Measurements from ENCODE around the gene MN1.

Gene MN1

DNA sequence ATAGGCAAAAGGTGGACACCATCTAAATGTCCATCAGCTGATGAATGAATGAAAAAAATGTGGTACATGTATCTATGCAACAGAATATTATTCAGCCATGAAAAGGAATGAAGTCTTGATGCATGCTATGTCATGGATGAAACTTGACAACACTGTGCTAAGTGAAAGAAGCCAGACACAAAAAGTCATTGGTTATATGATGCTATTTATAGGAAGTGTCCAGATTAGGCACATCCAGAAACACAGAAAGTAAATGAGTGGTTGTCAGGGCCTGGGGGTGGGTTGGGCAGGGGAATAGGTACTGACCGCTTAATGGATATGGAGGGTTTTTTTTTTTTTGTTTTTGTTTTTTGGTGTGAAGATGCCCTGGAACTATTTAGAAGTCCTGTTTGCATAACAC is 21.7 kb upstream of the MN1 start:
- no peak overlapping the region for H3K9ac ChIP-seq (ENCODE audit: low read depth, low read length)
- H3K27me3 ChIP-seq (ENCODE audit: insufficient read depth, low read length): no peaks in the 10 kb centered on the region
- no peak overlapping the region for H3K4me3 ChIP-seq (ENCODE audit: low read length)
- no peaks in the 10 kb centered on the region for H3K9me3 ChIP-seq (ENCODE audit: insufficient read depth, low read depth, low read length)
- H3K27ac ChIP-seq (ENCODE audit: low read length): no peak overlapping the region
- H3K4me1 ChIP-seq (ENCODE audit: insufficient read depth, low read length): no peaks in the 10 kb centered on the region
- no peaks in the 10 kb centered on the region for H3K36me3 ChIP-seq (ENCODE audit: insufficient read depth, low read depth, low read length)

DNA sequence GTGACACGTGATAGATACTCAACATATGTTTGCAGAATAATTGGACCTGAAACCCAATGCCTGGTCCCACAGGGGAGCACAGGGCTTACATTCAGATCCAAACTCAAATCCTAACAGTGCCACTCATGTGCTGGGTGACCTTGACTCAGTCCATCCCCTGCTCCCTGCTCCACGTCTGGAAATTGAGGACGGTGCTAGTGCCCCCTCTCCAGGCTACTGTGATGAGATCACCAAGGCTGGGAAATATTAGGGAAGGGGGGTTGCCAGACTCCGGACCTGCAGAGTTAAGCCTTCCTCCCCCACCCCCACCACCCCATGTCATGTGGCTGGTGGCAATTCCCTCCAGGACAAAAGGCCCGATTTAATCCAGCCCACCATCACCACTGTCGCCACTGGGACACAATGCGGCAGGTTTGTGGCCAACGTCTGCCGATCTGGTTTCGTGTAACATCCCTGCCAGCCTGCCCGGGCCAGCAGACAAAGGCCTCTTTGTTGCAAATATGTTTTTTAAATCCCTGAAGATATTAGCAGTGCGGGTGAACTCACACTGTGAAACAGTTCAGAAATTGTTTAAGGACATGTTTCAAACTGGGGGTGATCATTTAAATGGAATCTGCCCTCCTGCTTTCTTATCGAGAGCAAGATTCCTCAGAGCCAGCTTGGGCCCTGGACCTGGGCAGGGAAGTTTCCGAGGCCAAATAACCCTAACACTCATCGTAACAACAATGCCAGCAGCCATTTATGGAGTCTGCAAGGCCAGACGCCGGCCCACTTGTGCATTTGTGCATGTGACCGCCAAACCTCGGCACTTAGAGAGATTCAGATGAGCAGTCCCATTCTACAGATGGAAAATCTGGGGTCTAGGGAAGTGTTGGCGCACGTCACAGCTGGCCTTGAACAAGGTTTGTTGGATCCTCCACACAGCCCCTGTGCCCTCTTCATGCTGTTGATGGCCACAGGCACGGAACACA is 19.6 kb upstream of the MN1 start:
- no peaks in the 10 kb centered on the region for H3K36me3 ChIP-seq (ENCODE audit: insufficient read depth, low read depth, low read length)
- H3K27me3 ChIP-seq (ENCODE audit: insufficient read depth, low read length): no peaks in the 10 kb centered on the region
- H3K9me3 ChIP-seq (ENCODE audit: insufficient read depth, low read depth, low read length): no peaks in the 10 kb centered on the region
- H3K4me3 ChIP-seq (ENCODE audit: low read length): no peak overlapping the region
- no peak overlapping the region for H3K9ac ChIP-seq (ENCODE audit: low read depth, low read length)
- H3K27ac ChIP-seq (ENCODE audit: low read length): no peak overlapping the region
- H3K4me1 ChIP-seq (ENCODE audit: insufficient read depth, low read length): no peaks in the 10 kb centered on the region

DNA sequence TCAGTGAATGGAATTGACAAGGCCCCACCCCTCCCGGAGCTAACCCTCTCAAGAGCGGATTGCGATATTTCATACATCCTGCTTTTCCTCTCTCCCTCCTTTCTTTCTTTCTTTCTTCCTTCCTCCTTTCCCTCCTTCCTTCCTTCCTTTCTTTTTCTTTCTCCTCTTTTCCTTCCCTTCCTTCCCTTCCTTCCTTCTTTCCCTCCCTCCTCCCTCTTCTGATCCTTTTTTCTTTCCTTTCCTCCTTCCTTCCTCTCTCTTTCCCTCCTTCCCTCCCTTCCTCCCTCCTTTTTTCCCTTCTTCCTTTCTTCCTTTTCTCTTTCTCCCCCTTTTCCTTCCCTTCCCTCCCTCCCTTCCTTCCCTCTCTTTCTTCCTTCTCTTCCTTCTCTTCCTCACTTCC is 15.0 kb upstream of the MN1 start:
- Histone ChIP-seq H3K4me1 (ENCODE audit: insufficient read depth, low read length) (no peaks in the 10 kb centered on the region), H3K9ac (ENCODE audit: low read depth, low read length) (no peak overlapping the region), H3K9me3 (ENCODE audit: insufficient read depth, low read depth, low read length) (no peaks in the 10 kb centered on the region), H3K27me3 (ENCODE audit: insufficient read depth, low read length) (no peaks in the 10 kb centered on the region), H3K27ac (ENCODE audit: low read length) (no peak overlapping the region), H3K36me3 (ENCODE audit: insufficient read depth, low read depth, low read length) (no peaks in the 10 kb centered on the region), H3K4me3 (ENCODE audit: low read length) (no peak overlapping the region)

DNA sequence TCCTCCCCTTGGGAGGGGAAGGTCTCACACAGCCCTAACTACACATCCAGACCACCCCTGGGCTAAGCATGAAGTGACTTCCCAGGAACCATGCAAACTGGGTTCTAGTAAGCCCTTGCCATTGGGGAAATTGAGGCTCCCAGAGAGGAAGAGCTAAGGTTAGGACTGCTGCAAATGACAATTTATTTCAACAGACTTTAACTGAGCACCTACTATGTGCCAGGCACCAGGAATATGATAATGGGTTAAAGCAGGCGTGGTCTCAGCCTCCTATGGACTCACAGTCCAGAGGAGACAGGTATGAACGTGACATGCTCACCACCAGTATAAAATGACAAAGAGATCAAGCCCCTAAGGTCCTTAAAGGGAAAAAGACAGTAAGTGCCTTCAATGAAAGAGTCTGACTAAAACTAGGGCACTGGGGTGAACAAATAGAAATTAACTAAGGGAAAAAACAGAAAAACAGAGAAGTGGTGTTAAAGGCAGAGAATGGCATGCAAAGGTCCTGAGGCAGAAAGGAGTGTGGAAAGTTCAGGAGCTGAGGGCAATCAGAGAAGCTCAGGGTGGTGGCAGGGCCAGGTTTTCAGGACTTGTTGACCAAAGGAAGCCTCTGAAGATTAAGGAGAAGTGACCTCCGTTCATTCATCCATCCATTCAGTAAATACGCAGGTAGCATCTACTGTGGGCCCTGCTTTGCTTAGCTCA is 14.4 kb upstream of the MN1 start:
- H3K9ac ChIP-seq (ENCODE audit: low read depth, low read length): no peak overlapping the region
- no peaks in the 10 kb centered on the region for H3K9me3 ChIP-seq (ENCODE audit: insufficient read depth, low read depth, low read length)
- H3K4me3 ChIP-seq (ENCODE audit: low read length): no peak overlapping the region
- H3K4me1 ChIP-seq (ENCODE audit: insufficient read depth, low read length): peaks cover 2% of the 10 kb centered on the region; the same call in 1 of the 2 replicates
- 0 out of 2 replicates have a peak, but pooled peaks cover 2% of the 10 kb centered on the region for H3K27me3 ChIP-seq (ENCODE audit: insufficient read depth, low read length)
- H3K36me3 ChIP-seq (ENCODE audit: insufficient read depth, low read depth, low read length): no peaks in the 10 kb centered on the region
- H3K27ac ChIP-seq (ENCODE audit: low read length): no peak overlapping the region

DNA sequence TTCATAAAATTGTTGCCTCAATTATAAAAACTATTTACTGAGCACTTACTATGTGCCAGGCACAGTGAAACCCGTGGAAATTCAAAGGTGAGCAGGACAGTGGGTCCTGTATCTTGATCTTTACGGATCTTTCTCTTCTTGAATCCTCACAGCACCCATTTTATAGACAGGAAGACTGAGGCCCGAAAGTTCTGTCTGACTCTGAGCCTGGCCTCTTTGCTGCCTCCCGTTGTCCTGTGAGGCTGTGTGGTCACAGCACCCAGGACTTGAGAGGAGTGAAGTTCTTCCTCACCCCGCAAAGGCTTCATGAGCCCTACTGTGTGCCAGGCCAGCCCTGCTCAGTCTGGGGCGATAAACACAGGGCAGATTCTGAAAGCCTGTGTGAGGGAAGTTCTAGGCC is 13.4 kb upstream of the MN1 start:
- no peak overlapping the region for H3K9ac ChIP-seq (ENCODE audit: low read depth, low read length)
- H3K4me1 ChIP-seq (ENCODE audit: insufficient read depth, low read length): peaks cover 6% of the 10 kb centered on the region; the same call in 1 of the 2 replicates
- H3K36me3 ChIP-seq (ENCODE audit: insufficient read depth, low read depth, low read length): no peaks in the 10 kb centered on the region
- no peaks in the 10 kb centered on the region for H3K9me3 ChIP-seq (ENCODE audit: insufficient read depth, low read depth, low read length)
- H3K27ac ChIP-seq (ENCODE audit: low read length): no peak overlapping the region
- H3K4me3 ChIP-seq (ENCODE audit: low read length): no peak overlapping the region
- peaks cover 6% of the 10 kb centered on the region; the same call in 1 of the 2 replicates for H3K27me3 ChIP-seq (ENCODE audit: insufficient read depth, low read length)

DNA sequence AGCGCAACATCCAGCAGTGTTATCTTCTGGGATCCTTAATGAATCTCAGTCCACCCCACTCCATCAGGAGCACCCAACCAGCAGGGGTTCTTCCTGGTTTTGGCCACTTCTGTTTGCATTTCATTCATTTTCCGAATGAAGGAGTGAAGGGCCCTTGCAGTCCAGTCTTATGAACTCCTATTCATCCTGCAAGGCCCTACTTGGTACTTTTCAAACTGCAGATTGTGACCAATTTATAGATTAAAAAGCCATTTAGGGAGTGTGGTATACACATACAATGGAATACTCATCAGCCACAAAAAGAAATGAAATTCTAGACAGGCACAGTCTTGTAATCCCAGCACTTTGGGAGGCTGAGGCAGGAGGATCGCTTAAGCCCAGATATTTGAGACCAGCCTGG is 10.2 kb upstream of the MN1 start:
- peaks cover 6% of the 10 kb centered on the region; the same call in 1 of the 2 replicates for H3K4me1 ChIP-seq (ENCODE audit: insufficient read depth, low read length)
- no peaks in the 10 kb centered on the region for H3K36me3 ChIP-seq (ENCODE audit: insufficient read depth, low read depth, low read length)
- no peaks in the 10 kb centered on the region for H3K9me3 ChIP-seq (ENCODE audit: insufficient read depth, low read depth, low read length)
- H3K9ac ChIP-seq (ENCODE audit: low read depth, low read length): no peak overlapping the region
- H3K27me3 ChIP-seq (ENCODE audit: insufficient read depth, low read length): peaks cover 32% of the 10 kb centered on the region
- no peak overlapping the region for H3K27ac ChIP-seq (ENCODE audit: low read length)
- H3K4me3 ChIP-seq (ENCODE audit: low read length): no peak overlapping the region

DNA sequence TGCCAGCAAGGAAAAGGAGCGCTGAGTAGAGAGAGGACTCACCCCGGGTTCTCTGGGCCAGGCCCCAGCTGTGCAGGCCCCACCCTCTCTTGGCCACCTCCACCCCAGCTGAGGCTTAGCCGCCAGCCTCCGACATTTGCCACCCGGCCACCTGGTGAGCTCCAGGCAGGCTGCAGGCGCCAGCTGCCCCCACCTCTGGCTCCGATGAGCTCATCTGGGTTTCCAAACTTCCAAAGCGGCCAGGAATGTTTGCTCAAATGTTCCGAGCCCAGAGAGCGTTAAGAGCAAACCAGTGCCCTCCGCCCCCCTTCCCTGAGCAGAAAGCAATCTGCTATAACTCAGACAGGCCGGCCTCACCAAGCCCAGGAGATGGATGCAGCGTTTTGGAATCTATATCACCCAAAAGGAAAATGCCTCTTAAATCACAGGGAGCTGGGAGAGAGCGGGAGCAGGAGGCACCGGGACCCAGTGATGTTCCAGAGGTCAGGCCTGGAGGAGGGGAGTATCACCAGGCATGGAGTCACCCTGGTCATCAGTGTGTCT is 9.1 kb upstream of the MN1 start:
- Histone ChIP-seq H3K27ac (ENCODE audit: low read length) (no peak overlapping the region), H3K9ac (ENCODE audit: low read depth, low read length) (no peak overlapping the region)

DNA sequence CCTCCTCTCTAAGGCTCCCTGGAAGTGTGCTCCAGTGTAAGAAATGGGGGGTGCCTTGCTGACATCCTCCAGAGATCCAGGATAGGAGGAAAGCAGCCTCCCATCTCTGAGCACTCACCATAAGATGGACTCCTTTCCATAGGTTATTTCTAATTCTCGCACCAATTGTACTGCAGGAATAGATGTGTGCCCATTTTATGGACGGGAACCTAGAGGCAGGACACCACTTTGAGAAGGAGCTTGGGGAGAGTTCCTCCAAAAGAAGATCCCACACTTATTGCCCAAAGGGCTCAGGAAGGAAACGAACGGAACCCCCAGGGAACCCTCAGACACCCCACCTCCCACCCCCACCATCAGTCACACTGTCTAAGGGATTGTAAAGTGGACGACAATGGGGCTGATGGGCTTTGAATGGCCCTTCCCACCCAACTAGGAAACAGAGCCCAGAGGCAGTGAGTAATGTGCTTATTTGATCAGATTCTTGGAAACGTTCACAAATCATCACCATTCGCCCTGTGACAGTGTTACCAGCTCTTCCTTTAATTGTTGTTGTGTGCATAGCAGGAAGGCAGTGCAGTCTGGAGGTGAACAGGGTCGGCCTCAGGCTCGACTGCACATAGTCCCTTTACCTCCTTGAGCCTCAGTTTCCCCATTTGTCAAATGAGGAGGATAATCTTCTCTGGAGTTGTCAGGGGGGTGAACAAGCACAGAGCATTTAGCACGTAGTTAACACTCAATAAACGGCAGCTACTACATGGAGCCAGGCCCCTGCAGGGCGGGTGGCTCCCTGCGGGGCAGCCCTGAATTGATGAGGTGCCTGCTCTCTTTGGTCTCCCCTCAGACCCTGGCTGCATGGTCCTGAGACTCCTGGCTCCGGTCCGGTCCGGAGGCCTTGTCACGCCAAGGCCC is 8.4 kb upstream of the MN1 start:
- no peaks in the 10 kb centered on the region for H3K9me3 ChIP-seq (ENCODE audit: insufficient read depth, low read depth, low read length)
- no peaks in the 10 kb centered on the region for H3K36me3 ChIP-seq (ENCODE audit: insufficient read depth, low read depth, low read length)
- H3K27ac ChIP-seq (ENCODE audit: low read length): no peak overlapping the region
- peaks cover 6% of the 10 kb centered on the region; the same call in 1 of the 2 replicates for H3K4me1 ChIP-seq (ENCODE audit: insufficient read depth, low read length)
- no peak overlapping the region for H3K9ac ChIP-seq (ENCODE audit: low read depth, low read length)
- H3K27me3 ChIP-seq (ENCODE audit: insufficient read depth, low read length): peaks cover 48% of the 10 kb centered on the region
- no peak overlapping the region for H3K4me3 ChIP-seq (ENCODE audit: low read length)

More for the DNA sequence above, 9.1 kb upstream of the MN1 start:
- Histone ChIP-seq H3K9me3 (ENCODE audit: insufficient read depth, low read depth, low read length) (no peaks in the 10 kb centered on the region), H3K36me3 (ENCODE audit: insufficient read depth, low read depth, low read length) (no peaks in the 10 kb centered on the region), H3K27me3 (ENCODE audit: insufficient read depth, low read length) (peaks cover 41% of the 10 kb centered on the region), H3K4me1 (ENCODE audit: insufficient read depth, low read length) (peaks cover 6% of the 10 kb centered on the region; the same call in 1 of the 2 replicates), H3K4me3 (ENCODE audit: low read length) (no peak overlapping the region)

DNA sequence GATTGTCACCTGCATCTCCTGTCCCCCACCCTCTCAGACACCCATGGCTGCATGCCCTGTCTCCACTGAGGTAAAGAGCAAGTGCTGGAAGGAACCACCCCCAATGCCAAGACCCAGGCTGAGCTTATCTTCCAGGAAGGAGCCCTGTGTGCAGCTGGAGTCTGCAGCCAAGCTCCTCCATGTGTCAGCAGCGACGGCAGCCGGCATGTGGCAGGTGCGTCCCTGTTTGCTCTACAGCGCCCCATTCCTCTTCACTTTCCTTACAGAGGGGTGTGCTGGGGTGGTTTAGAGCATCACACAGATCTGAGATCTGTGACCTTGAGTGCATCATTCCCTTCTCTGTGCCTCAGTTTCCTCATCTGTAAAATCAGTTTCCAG is 7.7 kb upstream of the MN1 start:
- Histone ChIP-seq H3K4me3 (ENCODE audit: low read length) (no peak overlapping the region), H3K36me3 (ENCODE audit: insufficient read depth, low read depth, low read length) (no peaks in the 10 kb centered on the region), H3K27ac (ENCODE audit: low read length) (no peak overlapping the region), H3K9me3 (ENCODE audit: insufficient read depth, low read depth, low read length) (no peaks in the 10 kb centered on the region), H3K4me1 (ENCODE audit: insufficient read depth, low read length) (peaks cover 6% of the 10 kb centered on the region; the same call in 1 of the 2 replicates), H3K9ac (ENCODE audit: low read depth, low read length) (no peak overlapping the region), H3K27me3 (ENCODE audit: insufficient read depth, low read length) (peaks cover 55% of the 10 kb centered on the region)

DNA sequence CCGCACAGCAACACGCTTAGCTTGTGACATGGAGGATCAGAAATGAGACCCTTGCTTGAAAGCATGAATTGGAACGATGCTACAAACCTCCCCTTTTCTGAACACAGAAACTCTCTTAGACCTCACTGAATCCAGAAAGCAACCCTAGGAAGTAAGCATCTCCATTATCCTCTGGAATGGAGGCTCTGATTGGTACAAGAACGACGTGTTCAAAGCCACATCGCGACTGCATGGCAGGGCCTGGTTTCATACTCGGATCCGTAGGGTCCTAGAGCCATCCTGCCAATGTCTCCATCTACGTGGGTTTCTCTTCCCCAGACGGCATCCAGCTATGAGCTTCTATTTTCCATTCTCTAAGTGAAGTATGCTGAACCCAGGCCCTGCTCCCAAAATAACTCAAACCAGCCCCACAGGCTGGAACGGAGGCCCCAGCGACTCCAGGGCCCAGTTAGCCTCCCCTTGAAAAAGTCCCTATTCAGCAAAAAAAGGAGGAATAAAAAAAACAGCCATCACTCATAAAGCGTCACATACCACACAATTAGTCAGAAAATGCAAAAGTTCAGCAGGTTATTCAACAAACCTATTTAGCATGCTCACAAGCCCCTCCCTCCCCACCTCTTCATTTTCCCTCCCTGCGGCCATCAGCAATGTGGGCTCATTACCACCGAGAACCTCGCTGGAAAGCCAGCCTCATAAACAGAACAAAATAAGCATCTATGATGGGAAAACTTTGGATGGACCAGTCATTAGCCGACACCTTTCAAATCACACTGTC is 7.1 kb upstream of the MN1 start:
- H3K27ac ChIP-seq (ENCODE audit: low read length): no peak overlapping the region
- H3K4me1 ChIP-seq (ENCODE audit: insufficient read depth, low read length): peaks cover 6% of the 10 kb centered on the region; the same call in 1 of the 2 replicates

More for the DNA sequence above, 7.1 kb upstream of the MN1 start:
- peaks cover 61% of the 10 kb centered on the region for H3K27me3 ChIP-seq (ENCODE audit: insufficient read depth, low read length)
- no peak overlapping the region for H3K9ac ChIP-seq (ENCODE audit: low read depth, low read length)
- H3K4me3 ChIP-seq (ENCODE audit: low read length): no peak overlapping the region
- H3K9me3 ChIP-seq (ENCODE audit: insufficient read depth, low read depth, low read length): no peaks in the 10 kb centered on the region
- no peaks in the 10 kb centered on the region for H3K36me3 ChIP-seq (ENCODE audit: insufficient read depth, low read depth, low read length)
